HepG2 (cell line): ENCODE results near the gene FANCG. TPM values are rescaled to one million over a fixed set of nuclear protein-coding genes. Genes with fewer than 3 reads are reported as not detected.

Experiments used
- AGO2 ChIP-seq: fragments of 200-400 bp; formaldehyde crosslinking; optimal IDR thresholded peaks from 2 replicates; pipeline ENCODE3; 2017; ENCODE audit warnings: mild to moderate bottlenecking, low read depth, low read length, moderate library complexity
- GPN1 ChIP-seq: sonication (generic); formaldehyde crosslinking; IDR thresholded peaks from 2 replicates; pipeline ENCODE4 v1.5.1; 2020; ENCODE audit warnings: missing genetic modification reagents, borderline replicate concordance
- MYC ChIP-seq: sonication (generic); formaldehyde crosslinking; IDR thresholded peaks from 2 replicates; pipeline ENCODE4 v1.9.0; 2021; ENCODE audit warnings: missing genetic modification reagents, borderline replicate concordance
- NFIC ChIP-seq: IDR thresholded peaks from 2 replicates; pipeline ENCODE4 v1.6.1; 2012; ENCODE audit warnings: mild to moderate bottlenecking, low read length, inconsistent platforms
- PTBP1 ChIP-seq: fragments of 200-400 bp; formaldehyde crosslinking; IDR thresholded peaks from 2 replicates; pipeline ENCODE4 v1.6.1; 2018; ENCODE audit warnings: low read length, low read depth; ENCODE audit not compliant: poor library complexity, severe bottlenecking
- SAP130 ChIP-seq: IDR thresholded peaks from 2 replicates; pipeline ENCODE4 v1.6.1; 2016; ENCODE audit warnings: low read depth
- TBL1XR1 ChIP-seq: fragments of 150-350 bp; IDR thresholded peaks from 2 replicates; pipeline ENCODE4 v1.6.1; 2014; ENCODE audit warnings: borderline replicate concordance, low read length; ENCODE audit not compliant: partially characterized antibody
- TRIM24 ChIP-seq: sonication (generic); formaldehyde crosslinking; IDR thresholded peaks from 2 replicates; pipeline ENCODE4 v1.8.0; 2022; ENCODE audit warnings: mild to moderate bottlenecking, missing genetic modification reagents
- YEATS4 ChIP-seq: sonication (generic); formaldehyde crosslinking; IDR thresholded peaks from 2 replicates; pipeline ENCODE4 v1.4.0; 2020; ENCODE audit warnings: missing genetic modification reagents, borderline replicate concordance
- ZFP1 ChIP-seq: IDR thresholded peaks from 2 replicates; pipeline ENCODE4 v1.6.1; 2016
- ZIK1 ChIP-seq: sonication (generic); formaldehyde crosslinking; IDR thresholded peaks from 2 replicates; pipeline ENCODE4 v1.5.0; 2020; ENCODE audit warnings: mild to moderate bottlenecking, low read depth, missing genetic modification reagents, borderline replicate concordance
- ZNF205 ChIP-seq: IDR thresholded peaks from 2 replicates; pipeline ENCODE4 v1.6.1; 2018; ENCODE audit warnings: missing biosample characterization, missing genetic modification reagents
- ZNF230 ChIP-seq: sonication (generic); formaldehyde crosslinking; IDR thresholded peaks from 2 replicates; pipeline ENCODE4 v1.4.0; 2020; ENCODE audit warnings: mild to moderate bottlenecking, missing genetic modification reagents
- ZNF317 ChIP-seq: sonication (generic); formaldehyde crosslinking; IDR thresholded peaks from 2 replicates; pipeline ENCODE4 v1.5.0; 2020; ENCODE audit warnings: mild to moderate bottlenecking, missing genetic modification reagents
- ZNF44 ChIP-seq: sonication (generic); formaldehyde crosslinking; IDR thresholded peaks from 2 replicates; pipeline ENCODE4 v1.5.1; 2020; ENCODE audit warnings: mild to moderate bottlenecking, missing genetic modification reagents
- polyA plus RNA-seq, 8 experiments: library from polyadenylated mRNA; depleted of rRNA in 3 of 8; stranded (reverse) in 7 of 8; unstranded in 1 of 8; fragments of >200 nt; fragmentation: Illumina TruSeq in 4 of 8; extraction: Trizol in 4 of 8; gene quantifications; 2 replicates each; pipeline versions ENCODE4 v1.2.1 to v1.2.3, GENCODE V29; 2011 to 2016; ENCODE audit warnings: low read depth in 4 of 8, missing spikeins in 1 of 8, mixed read lengths in 1 of 8; ENCODE audit not compliant: insufficient read depth in 1 of 8
- total RNA-seq, 5 experiments: library from RNA; depleted of rRNA; stranded (reverse); fragments of >200 nt; fragmentation: Illumina TruSeq; extraction: Trizol; gene quantifications; 2 replicates each; pipeline ENCODE4 v1.2.3, GENCODE V29; 2016; ENCODE audit warnings: low read depth in 1 of 5
- TF ChIP-seq, protein P1 (sequence below), 2 experiments: fragments of 450-650 bp in 1 of 2; sonication (generic) in 1 of 2; formaldehyde crosslinking in 1 of 2; IDR thresholded peaks; 2 replicates each; pipeline versions ENCODE4 v1.6.1 to v1.8.0; 2016 to 2022; ENCODE audit warnings: antibody characterized with exemption in 1 of 2, mild to moderate bottlenecking in 1 of 2, missing genetic modification reagents in 1 of 2
- TF ChIP-seq, protein P2 (sequence below): IDR thresholded peaks from 2 replicates; pipeline ENCODE4 v1.6.1; 2016; ENCODE audit warnings: missing compliant biosample characterization, missing genetic modification reagents, borderline replicate concordance
- TF ChIP-seq, protein P3 (sequence below): sonication (generic); formaldehyde crosslinking; conservative IDR thresholded peaks from 2 replicates; pipeline ENCODE4 v1.8.0; 2022; ENCODE audit warnings: low read depth, missing genetic modification reagents

The FANCG gene
- total and polyA plus RNA-seq, 2 of the 13 experiments (the other 11 are each of a cell fraction or from before 2014, with no cell fraction given) = 14.4 to 45.1 TPM

DNA sequence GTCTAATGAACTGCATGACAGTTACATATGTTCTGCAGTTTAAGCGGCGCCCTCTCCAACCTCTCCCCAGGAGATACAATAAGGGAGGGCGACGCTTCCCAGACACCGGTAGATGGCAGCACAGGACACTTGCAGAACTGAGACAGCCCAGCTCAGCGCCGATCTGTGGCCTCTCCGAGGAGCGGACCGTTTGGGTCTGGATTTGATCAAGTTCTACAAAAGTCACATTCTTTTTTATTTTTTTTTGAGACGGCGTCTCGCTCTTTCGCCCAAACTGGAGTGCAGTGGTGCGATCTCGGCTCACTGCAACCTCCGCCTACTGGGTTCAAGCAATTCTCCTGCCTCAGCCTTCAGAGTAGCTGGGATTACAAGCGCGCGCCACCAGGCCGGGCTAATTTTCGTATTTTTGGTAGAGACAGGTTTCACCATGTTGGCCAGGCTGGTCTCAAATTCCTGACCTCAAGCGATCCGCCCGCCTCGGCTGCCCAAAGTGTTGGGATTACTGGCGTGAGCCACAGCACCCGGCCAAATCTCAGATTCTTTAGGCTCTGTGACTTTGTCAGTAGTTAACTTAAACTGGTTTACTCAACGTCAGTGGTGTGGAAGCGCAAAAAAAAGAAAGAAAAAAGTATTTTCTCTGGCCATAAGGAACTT is 37.3 kb upstream of the FANCG start (continued):
- TF ChIP-seq, protein P1, sequence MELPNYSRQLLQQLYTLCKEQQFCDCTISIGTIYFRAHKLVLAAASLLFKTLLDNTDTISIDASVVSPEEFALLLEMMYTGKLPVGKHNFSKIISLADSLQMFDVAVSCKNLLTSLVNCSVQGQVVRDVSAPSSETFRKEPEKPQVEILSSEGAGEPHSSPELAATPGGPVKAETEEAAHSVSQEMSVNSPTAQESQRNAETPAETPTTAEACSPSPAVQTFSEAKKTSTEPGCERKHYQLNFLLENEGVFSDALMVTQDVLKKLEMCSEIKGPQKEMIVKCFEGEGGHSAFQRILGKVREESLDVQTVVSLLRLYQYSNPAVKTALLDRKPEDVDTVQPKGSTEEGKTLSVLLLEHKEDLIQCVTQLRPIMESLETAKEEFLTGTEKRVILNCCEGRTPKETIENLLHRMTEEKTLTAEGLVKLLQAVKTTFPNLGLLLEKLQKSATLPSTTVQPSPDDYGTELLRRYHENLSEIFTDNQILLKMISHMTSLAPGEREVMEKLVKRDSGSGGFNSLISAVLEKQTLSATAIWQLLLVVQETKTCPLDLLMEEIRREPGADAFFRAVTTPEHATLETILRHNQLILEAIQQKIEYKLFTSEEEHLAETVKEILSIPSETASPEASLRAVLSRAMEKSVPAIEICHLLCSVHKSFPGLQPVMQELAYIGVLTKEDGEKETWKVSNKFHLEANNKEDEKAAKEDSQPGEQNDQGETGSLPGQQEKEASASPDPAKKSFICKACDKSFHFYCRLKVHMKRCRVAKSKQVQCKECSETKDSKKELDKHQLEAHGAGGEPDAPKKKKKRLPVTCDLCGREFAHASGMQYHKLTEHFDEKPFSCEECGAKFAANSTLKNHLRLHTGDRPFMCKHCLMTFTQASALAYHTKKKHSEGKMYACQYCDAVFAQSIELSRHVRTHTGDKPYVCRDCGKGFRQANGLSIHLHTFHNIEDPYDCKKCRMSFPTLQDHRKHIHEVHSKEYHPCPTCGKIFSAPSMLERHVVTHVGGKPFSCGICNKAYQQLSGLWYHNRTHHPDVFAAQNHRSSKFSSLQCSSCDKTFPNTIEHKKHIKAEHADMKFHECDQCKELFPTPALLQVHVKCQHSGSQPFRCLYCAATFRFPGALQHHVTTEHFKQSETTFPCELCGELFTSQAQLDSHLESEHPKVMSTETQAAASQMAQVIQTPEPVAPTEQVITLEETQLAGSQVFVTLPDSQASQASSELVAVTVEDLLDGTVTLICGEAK (IDR thresholded peaks at IDR 0.05) = no peak
- TF ChIP-seq, protein P1 (CRISPR knock-in tag; IDR thresholded peaks at IDR 0.05) = no peak
- TF ChIP-seq NFIC (no peak), ZNF44 (CRISPR knock-in tag) (0 out of 2 replicates have a peak, but pooled peaks have one; percentile 51), ZNF205 (peak; percentile 70; the same call in 1 of the 2 replicates), ZIK1 (CRISPR knock-in tag) (no peak), TBL1XR1 (no peak), AGO2 (no peak), MYC (CRISPR knock-in tag) (0 out of 2 replicates have a peak, but pooled peaks have one; percentile 23), ZFP1 (CRISPR knock-in tag) (no peak), GPN1 (CRISPR knock-in tag) (no peak), TRIM24 (no peak), YEATS4 (no peak; the same call in none of the 2 replicates), SAP130 (CRISPR knock-in tag) (peak; percentile 64; the same call in 1 of the 2 replicates), ZNF317 (CRISPR knock-in tag) (no peak), ZNF230 (CRISPR knock-in tag) (peak; percentile 93), PTBP1 (no peak)
- TF ChIP-seq, protein P2, sequence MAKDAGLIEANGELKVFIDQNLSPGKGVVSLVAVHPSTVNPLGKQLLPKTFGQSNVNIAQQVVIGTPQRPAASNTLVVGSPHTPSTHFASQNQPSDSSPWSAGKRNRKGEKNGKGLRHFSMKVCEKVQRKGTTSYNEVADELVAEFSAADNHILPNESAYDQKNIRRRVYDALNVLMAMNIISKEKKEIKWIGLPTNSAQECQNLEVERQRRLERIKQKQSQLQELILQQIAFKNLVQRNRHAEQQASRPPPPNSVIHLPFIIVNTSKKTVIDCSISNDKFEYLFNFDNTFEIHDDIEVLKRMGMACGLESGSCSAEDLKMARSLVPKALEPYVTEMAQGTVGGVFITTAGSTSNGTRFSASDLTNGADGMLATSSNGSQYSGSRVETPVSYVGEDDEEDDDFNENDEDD (CRISPR knock-in tag) = peak; percentile 16; the same call in 1 of the 2 replicates
- TF ChIP-seq, protein P3, sequence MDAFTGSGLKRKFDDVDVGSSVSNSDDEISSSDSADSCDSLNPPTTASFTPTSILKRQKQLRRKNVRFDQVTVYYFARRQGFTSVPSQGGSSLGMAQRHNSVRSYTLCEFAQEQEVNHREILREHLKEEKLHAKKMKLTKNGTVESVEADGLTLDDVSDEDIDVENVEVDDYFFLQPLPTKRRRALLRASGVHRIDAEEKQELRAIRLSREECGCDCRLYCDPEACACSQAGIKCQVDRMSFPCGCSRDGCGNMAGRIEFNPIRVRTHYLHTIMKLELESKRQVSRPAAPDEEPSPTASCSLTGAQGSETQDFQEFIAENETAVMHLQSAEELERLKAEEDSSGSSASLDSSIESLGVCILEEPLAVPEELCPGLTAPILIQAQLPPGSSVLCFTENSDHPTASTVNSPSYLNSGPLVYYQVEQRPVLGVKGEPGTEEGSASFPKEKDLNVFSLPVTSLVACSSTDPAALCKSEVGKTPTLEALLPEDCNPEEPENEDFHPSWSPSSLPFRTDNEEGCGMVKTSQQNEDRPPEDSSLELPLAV (CRISPR knock-in tag) = no peak
